ENCODE measurements around the gene CCR6. TPM values are rescaled to one million over a fixed set of nuclear protein-coding genes. Genes with fewer than 3 reads are reported as not detected.

CCR6 gene
- total and polyA plus RNA-seq, 7 donors: 0.01 to 0.05 TPM; not detected in 5

DNA sequence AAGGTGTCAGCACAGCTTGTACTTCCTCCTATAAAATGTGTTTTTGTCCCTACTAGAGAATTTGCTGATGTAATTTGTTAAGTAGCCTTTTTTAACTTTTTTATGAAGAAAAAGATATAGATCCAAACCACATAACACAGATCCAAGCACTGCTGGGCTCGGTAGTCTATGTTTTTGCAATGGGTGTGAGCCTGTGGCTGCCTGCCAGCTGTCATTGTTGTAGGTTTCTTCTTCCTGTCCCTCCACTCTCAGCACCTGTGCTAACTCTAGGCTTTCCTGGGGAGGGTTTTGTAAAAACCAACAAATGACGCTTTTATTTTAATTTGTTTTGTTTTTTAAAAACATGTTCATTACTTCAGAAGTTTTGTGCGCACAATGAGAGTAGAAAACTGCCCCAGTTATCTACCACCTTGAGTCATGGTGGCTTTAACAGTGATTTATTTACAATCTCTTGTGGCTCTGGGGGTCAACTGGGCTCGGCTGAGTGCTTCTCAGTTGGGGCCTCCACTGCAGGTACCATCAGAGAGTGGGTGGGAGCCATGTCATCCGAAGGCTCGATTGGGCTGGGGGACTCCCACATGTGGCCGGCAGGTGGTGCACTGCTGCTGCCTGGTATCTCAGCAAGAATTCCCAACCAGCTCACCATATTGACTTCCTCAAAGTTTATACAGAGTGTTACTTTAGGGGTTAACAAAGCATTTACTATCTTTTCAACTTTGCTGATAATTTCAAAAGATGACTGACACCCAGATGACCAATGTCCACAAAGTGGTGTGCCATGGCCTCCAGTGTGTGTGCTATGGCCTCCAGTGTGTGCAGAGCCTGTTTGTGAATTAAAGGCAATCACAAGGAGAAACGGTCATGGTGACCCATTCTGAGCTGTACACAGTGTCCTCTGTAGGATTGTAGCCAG lies 3.0 kb upstream of the CCR6 start:
- ATAC-seq (no peak), DNase-seq (no peak)
- Histone ChIP-seq H3K4me1 (no peaks in the 10 kb centered on the region), H3K9me3 (no peaks in the 10 kb centered on the region), H3K27me3 (ENCODE audit: insufficient read depth in 3 of 3, low read length in 2 of 3) (peaks cover 0 to 11% (median 9%) of the 10 kb centered on the region in 3 donors), H3K36me3 (ENCODE audit: insufficient read depth in 1 of 2, low read depth in 1 of 2) (no peaks in the 10 kb centered on the region), H3K4me3 (no peak overlapping the region), H3K27ac (no peak overlapping the region)
- TF ChIP-seq, protein P1, sequence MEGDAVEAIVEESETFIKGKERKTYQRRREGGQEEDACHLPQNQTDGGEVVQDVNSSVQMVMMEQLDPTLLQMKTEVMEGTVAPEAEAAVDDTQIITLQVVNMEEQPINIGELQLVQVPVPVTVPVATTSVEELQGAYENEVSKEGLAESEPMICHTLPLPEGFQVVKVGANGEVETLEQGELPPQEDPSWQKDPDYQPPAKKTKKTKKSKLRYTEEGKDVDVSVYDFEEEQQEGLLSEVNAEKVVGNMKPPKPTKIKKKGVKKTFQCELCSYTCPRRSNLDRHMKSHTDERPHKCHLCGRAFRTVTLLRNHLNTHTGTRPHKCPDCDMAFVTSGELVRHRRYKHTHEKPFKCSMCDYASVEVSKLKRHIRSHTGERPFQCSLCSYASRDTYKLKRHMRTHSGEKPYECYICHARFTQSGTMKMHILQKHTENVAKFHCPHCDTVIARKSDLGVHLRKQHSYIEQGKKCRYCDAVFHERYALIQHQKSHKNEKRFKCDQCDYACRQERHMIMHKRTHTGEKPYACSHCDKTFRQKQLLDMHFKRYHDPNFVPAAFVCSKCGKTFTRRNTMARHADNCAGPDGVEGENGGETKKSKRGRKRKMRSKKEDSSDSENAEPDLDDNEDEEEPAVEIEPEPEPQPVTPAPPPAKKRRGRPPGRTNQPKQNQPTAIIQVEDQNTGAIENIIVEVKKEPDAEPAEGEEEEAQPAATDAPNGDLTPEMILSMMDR (IDR thresholded peaks at IDR 0.05): no peak
- intact Hi-C loops (cut with DNase I): no loop called here
- WGBS, 3 donors: 71 to 78% (median 72%) methylated on average over 8 of the region's 8 CpGs

DNA sequence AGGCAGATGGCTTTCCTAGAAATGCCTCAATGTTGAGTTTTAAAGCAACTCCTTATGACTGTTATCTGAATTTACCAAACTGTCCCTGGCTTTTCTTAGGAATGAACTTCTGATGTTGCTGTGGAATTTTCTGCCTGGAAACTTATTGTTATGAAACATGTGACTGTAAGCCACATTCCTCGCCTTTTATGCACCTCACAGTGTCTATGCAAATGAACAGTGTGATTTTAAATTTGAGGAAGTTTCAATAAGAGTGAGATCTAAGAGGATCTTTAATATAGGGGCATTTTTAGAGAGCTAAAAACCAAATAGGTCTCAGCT lies 2.4 kb upstream of the CCR6 start:
- Histone ChIP-seq H3K4me1 (no peaks in the 10 kb centered on the region), H3K27me3 (ENCODE audit: insufficient read depth in 3 of 3, low read length in 2 of 3) (peaks cover 0 to 9% (median 9%) of the 10 kb centered on the region in 3 donors), H3K27ac (no peak overlapping the region), H3K4me3 (no peak overlapping the region), H3K36me3 (ENCODE audit: insufficient read depth in 1 of 2, low read depth in 1 of 2) (no peaks in the 10 kb centered on the region), H3K9me3 (no peaks in the 10 kb centered on the region)
- 84 to 93% (median 93%) methylated on average over 1 of the region's 1 CpG for WGBS, 3 donors
- intact Hi-C loops (cut with DNase I): no loop called here
- DNase-seq: no peak
- ATAC-seq: no peak
- TF ChIP-seq, protein P1 (IDR thresholded peaks at IDR 0.05): no peak

DNA sequence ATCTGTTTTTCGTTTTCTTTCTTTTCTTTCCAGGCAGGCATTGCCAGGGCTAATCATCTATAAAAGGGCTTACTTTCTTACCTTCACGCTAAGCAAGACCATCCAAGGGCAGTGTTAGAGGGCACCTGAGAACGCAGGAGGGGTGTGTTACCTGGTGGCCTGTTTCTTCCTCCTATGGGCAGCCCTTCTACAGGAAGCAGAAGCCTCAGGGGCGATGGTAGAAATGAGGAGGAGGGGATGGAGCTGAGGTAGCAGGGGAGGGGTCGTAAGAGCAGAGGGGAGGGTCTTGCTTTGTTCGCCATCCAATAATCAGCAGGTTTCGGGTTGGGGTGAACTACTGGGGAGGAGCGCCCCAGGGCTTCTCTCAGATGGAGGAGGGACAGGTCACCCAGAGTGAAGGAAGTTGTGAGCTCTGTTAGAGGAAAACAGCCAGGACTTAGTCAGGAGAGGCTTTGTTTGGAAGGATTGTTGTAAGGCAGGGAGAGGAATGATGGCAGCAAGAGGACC lies 1.5 kb upstream of the CCR6 start:
- ATAC-seq (no peak), DNase-seq (no peak)
- intact Hi-C loops (cut with DNase I): no loop called here
- H3K36me3 ChIP-seq (ENCODE audit: insufficient read depth in 1 of 2, low read depth in 1 of 2): no peaks in the 10 kb centered on the region
- TF ChIP-seq, protein P1 (IDR thresholded peaks at IDR 0.05): no peak
- WGBS, 3 donors: 88 to 93% (median 91%) methylated on average over 8 of the region's 8 CpGs
- no peaks in the 10 kb centered on the region for H3K9me3 ChIP-seq
- peaks cover 0 to 9% (median 7%) of the 10 kb centered on the region in 3 donors for H3K27me3 ChIP-seq (ENCODE audit: insufficient read depth in 3 of 3, low read length in 2 of 3)
- H3K4me3 ChIP-seq: no peak overlapping the region
- no peaks in the 10 kb centered on the region for H3K4me1 ChIP-seq
- H3K27ac ChIP-seq: no peak overlapping the region

DNA sequence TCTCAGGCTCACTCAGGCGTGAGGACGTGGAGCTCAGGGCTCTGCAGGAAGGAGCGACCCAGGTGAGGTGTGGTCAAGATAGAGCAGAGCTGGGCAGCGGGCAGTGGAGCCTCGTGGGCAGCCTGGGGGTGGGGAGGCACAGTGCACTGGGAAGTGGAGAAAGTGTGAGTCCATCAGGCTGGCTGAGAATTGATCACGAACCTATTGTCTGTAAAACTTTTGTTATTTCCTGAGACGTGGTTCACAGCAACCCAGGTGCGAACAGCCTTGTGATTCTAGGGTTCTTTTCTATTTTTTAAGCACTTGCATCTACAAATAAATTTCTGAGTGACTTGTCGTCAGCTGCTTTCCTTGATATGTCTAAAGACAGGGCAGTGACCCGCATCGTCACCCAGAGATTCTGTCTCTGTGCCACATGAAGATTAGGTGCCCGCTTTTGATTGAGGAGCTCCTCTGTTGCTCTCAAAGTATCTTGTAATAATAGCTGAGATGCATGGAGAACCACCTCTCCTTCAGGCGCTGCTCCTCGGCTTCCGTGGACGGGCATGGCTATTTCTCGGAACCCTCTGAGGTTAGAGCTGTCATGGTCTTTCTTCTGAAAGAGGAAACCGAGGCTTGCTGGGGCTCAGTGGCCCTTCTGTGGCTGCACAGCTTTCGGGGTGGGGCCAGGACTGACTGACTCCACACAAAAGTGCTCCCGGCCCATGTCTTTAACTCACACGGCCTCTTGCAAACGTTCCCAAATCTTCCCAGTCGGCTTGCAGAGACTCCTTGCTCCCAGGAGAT lies 662 bp upstream of the CCR6 start:
- intact Hi-C loops (cut with DNase I): no loop called here
- no peak for DNase-seq
- Histone ChIP-seq H3K4me3 (no peak overlapping the region), H3K27me3 (ENCODE audit: insufficient read depth in 3 of 3, low read length in 2 of 3) (peaks cover 0 to 7% (median 5%) of the 10 kb centered on the region in 3 donors), H3K4me1 (no peaks in the 10 kb centered on the region), H3K27ac (no peak overlapping the region), H3K36me3 (ENCODE audit: insufficient read depth in 1 of 2, low read depth in 1 of 2) (no peaks in the 10 kb centered on the region), H3K9me3 (no peaks in the 10 kb centered on the region)
- WGBS, 3 donors: 83 to 85% (median 84%) methylated on average over 23 of the region's 23 CpGs
- TF ChIP-seq, protein P1 (IDR thresholded peaks at IDR 0.05): no peak
- ATAC-seq: no peak
